ENCODE measurements around the gene CD58.
"Not testable (repeated sequence)": the region's sequence is repeated elsewhere in the genome, so short reads cannot be mapped to it uniquely, and the experiment has no call there.

Gene CD58

GRCh38 chr1:116564426-116564825 is 6.4 kb downstream of the CD58 start:
- no peak for TF ChIP-seq CTCF (IDR thresholded peaks at IDR 0.05; ENCODE audit: low read depth, low read length)
- Histone ChIP-seq H3K27ac (no peak overlapping the region), H3K27me3 (ENCODE audit: insufficient read depth, low read depth, severe bottlenecking) (no peaks in the 10 kb centered on the region), H3K9me3 (ENCODE audit: severe bottlenecking) (peaks cover 3% of the 10 kb centered on the region), H3K4me3 (ENCODE audit: low read depth, low read length) (no peak overlapping the region), H3K36me3 (no peaks in the 10 kb centered on the region)
- no peak for DNase-seq

- not testable (repeated sequence) for H3K4me3 ChIP-seq (ENCODE audit: low read depth, low read length); DNase-seq
Observed at GRCh38 chr1:116562465-116562864, 8.4 kb downstream of the CD58 start.

GRCh38 chr1:116561563-116561962 is 9.3 kb downstream of the CD58 start:
- Histone ChIP-seq H3K36me3 (no peaks in the 10 kb centered on the region), H3K27me3 (ENCODE audit: insufficient read depth, low read depth, severe bottlenecking) (no peaks in the 10 kb centered on the region), H3K4me3 (ENCODE audit: low read depth, low read length) (no peak overlapping the region), H3K27ac (no peak overlapping the region), H3K9me3 (ENCODE audit: severe bottlenecking) (peaks cover 3% of the 10 kb centered on the region)
- no peak for DNase-seq
- no peak for TF ChIP-seq CTCF (IDR thresholded peaks at IDR 0.05; ENCODE audit: low read depth, low read length)

More at GRCh38 chr1:116562465-116562864, 8.4 kb downstream of the CD58 start:
- H3K36me3 ChIP-seq; H3K9me3 ChIP-seq (ENCODE audit: severe bottlenecking); H3K27me3 ChIP-seq (ENCODE audit: insufficient read depth, low read depth, severe bottlenecking); H3K27ac ChIP-seq: not testable (repeated sequence)

GRCh38 chr1:116560704-116561490 is 9.9 kb downstream of the CD58 start:
- TF ChIP-seq CTCF (IDR thresholded peaks at IDR 0.05; ENCODE audit: low read depth, low read length): no peak
- no peak overlapping the region for H3K27ac ChIP-seq

GRCh38 chr1:116559304-116559761 is 11.5 kb downstream of the CD58 start:
- DNase-seq: no peak
- H3K27ac ChIP-seq: no peak overlapping the region

More at GRCh38 chr1:116560704-116561490, 9.9 kb downstream of the CD58 start:
- Histone ChIP-seq H3K36me3 (no peaks in the 10 kb centered on the region), H3K4me3 (ENCODE audit: low read depth, low read length) (no peak overlapping the region), H3K9me3 (ENCODE audit: severe bottlenecking) (peaks cover 3% of the 10 kb centered on the region), H3K27me3 (ENCODE audit: insufficient read depth, low read depth, severe bottlenecking) (no peaks in the 10 kb centered on the region)
- DNase-seq: no peak

GRCh38 chr1:116558571-116558970 is 12.3 kb downstream of the CD58 start:
- no peak for TF ChIP-seq CTCF (IDR thresholded peaks at IDR 0.05; ENCODE audit: low read depth, low read length)
- peaks cover 2% of the 10 kb centered on the region for H3K9me3 ChIP-seq (ENCODE audit: severe bottlenecking)
- no peak for DNase-seq
- no peak overlapping the region for H3K27ac ChIP-seq
- H3K4me3 ChIP-seq (ENCODE audit: low read depth, low read length): no peak overlapping the region
- no peaks in the 10 kb centered on the region for H3K27me3 ChIP-seq (ENCODE audit: insufficient read depth, low read depth, severe bottlenecking)
- H3K36me3 ChIP-seq: no peaks in the 10 kb centered on the region

More at GRCh38 chr1:116559304-116559761, 11.5 kb downstream of the CD58 start:
- Histone ChIP-seq H3K27me3 (ENCODE audit: insufficient read depth, low read depth, severe bottlenecking) (no peaks in the 10 kb centered on the region), H3K36me3 (no peaks in the 10 kb centered on the region), H3K4me3 (ENCODE audit: low read depth, low read length) (no peak overlapping the region), H3K9me3 (ENCODE audit: severe bottlenecking) (peaks cover 3% of the 10 kb centered on the region)
- TF ChIP-seq CTCF (IDR thresholded peaks at IDR 0.05; ENCODE audit: low read depth, low read length): no peak
